ENCODE measurements around the gene MBP. TPM values are rescaled to one million over a fixed set of nuclear protein-coding genes. Genes with fewer than 3 reads are reported as not detected.

Gene MBP
- total RNA-seq, 1 donor from 2014 or later = 35.0 TPM

- no peak for TF ChIP-seq CTCF (IDR thresholded peaks at IDR 0.05; ENCODE audit: borderline replicate concordance)
- Histone ChIP-seq H3K36me3 (peaks cover 61% of the 10 kb centered on the region), H3K4me3 (no peak overlapping the region), H3K4me1 (no peaks in the 10 kb centered on the region), H3K9me3 (replicated peaks) (no peaks in the 10 kb centered on the region), H3K27me3 (ENCODE audit: low read depth) (no peaks in the 10 kb centered on the region), H3K27ac (replicated peaks) (no peak overlapping the region)
- no peak for DNase-seq
- intact Hi-C loops (cut with micrococcal nuclease) = no loop called here
Observed at GRCh38 chr18:76937597-76937996, 195.0 kb downstream of the MBP start.

- TF ChIP-seq CTCF (IDR thresholded peaks at IDR 0.05; ENCODE audit: borderline replicate concordance) = no peak
- Histone ChIP-seq H3K9me3 (replicated peaks) (no peaks in the 10 kb centered on the region), H3K4me1 (no peaks in the 10 kb centered on the region)
Observed at GRCh38 chr18:76936877-76937276, 195.7 kb downstream of the MBP start.

GRCh38 chr18:76935722-76936337 lies 196.8 kb downstream of the MBP start:
- intact Hi-C loops (cut with micrococcal nuclease) = no loop called here
- Histone ChIP-seq H3K27ac (replicated peaks) (no peak overlapping the region), H3K4me3 (no peak overlapping the region), H3K36me3 (peaks cover 64% of the 10 kb centered on the region), H3K4me1 (no peaks in the 10 kb centered on the region), H3K27me3 (ENCODE audit: low read depth) (no peaks in the 10 kb centered on the region), H3K9me3 (replicated peaks) (no peaks in the 10 kb centered on the region)
- no peak for DNase-seq
- TF ChIP-seq CTCF (IDR thresholded peaks at IDR 0.05; ENCODE audit: borderline replicate concordance) = no peak

More at GRCh38 chr18:76936877-76937276, 195.7 kb downstream of the MBP start:
- H3K27me3 ChIP-seq (ENCODE audit: low read depth) = no peaks in the 10 kb centered on the region
- intact Hi-C loops (cut with micrococcal nuclease) = no loop called here
- DNase-seq = no peak
- H3K4me3 ChIP-seq = no peak overlapping the region
- peaks cover 68% of the 10 kb centered on the region for H3K36me3 ChIP-seq
- H3K27ac ChIP-seq (replicated peaks) = no peak overlapping the region

GRCh38 chr18:76932026-76932819 lies 200.4 kb downstream of the MBP start:
- Histone ChIP-seq H3K9me3 (replicated peaks) (no peaks in the 10 kb centered on the region), H3K27me3 (ENCODE audit: low read depth) (no peaks in the 10 kb centered on the region), H3K27ac (replicated peaks) (no peak overlapping the region), H3K4me1 (no peaks in the 10 kb centered on the region), H3K4me3 (no peak overlapping the region), H3K36me3 (peaks cover 73% of the 10 kb centered on the region)
- DNase-seq = peak; percentile 49
- intact Hi-C loops (cut with micrococcal nuclease) = no loop called here
- TF ChIP-seq CTCF (IDR thresholded peaks at IDR 0.05; ENCODE audit: borderline replicate concordance) = no peak

GRCh38 chr18:76931171-76931570 lies 201.4 kb downstream of the MBP start:
- Histone ChIP-seq H3K9me3 (replicated peaks) (no peaks in the 10 kb centered on the region), H3K4me3 (no peak overlapping the region), H3K4me1 (no peaks in the 10 kb centered on the region), H3K36me3 (peaks cover 70% of the 10 kb centered on the region), H3K27me3 (ENCODE audit: low read depth) (no peaks in the 10 kb centered on the region), H3K27ac (replicated peaks) (no peak overlapping the region)
- intact Hi-C loops (cut with micrococcal nuclease) = no loop called here
- DNase-seq = no peak
- TF ChIP-seq CTCF (IDR thresholded peaks at IDR 0.05; ENCODE audit: borderline replicate concordance) = no peak

Other genes with a start within 250 kb of the MBP start
- 0.05 TPM for gene GALR1, start 117.1 kb upstream of the MBP start, total RNA-seq